Transverse colon (tissue), 4 donors: ENCODE data around the gene GLB1L2. TPM values are rescaled to one million over a fixed set of nuclear protein-coding genes. Genes with fewer than 3 reads are reported as not detected.

Source experiments
- DNase-seq: peaks from one replicate; pipeline ENCODE4 v3.0.0-alpha.2; 2019
- H3K27ac ChIP-seq, 4 donors: fragments of 200-600 bp; sonication (generic); 2 replicates each; pipeline ENCODE4 v1.5.1; 2016 to 2018; ENCODE audit warnings: inconsistent platforms in 4 of 4
- H3K27me3 ChIP-seq: fragments of 200-600 bp; sonication (generic); 2 replicates; pipeline ENCODE4 v1.5.1; 2017; ENCODE audit warnings: inconsistent platforms
- H3K36me3 ChIP-seq, 4 donors: fragments of 200-600 bp; sonication (generic); 2 replicates each; pipeline ENCODE4 v1.5.1; 2017 to 2019; ENCODE audit warnings: inconsistent platforms in 4 of 4
- H3K4me1 ChIP-seq, 4 donors: fragments of 200-600 bp; sonication (generic); 2 replicates each; pipeline ENCODE4 v1.5.1; 2017 to 2020; ENCODE audit warnings: inconsistent platforms in 4 of 4
- H3K4me3 ChIP-seq, 4 donors: fragments of 200-600 bp; sonication (generic); 1 replicate in 1 of 4; 2 replicates in 3 of 4; pipeline versions ENCODE4 v1.5.1 to v1.6.1; 2017 to 2019; ENCODE audit warnings: inconsistent platforms in 4 of 4
- H3K9me3 ChIP-seq, 2 donors: fragments of 200-600 bp; sonication (generic); 2 replicates each; pipeline ENCODE4 v1.5.1; 2017 to 2019; ENCODE audit warnings: inconsistent platforms in 2 of 2
- EP300 ChIP-seq: sonication (generic); formaldehyde crosslinking; IDR thresholded peaks from one replicate; pipeline ENCODE4 v1.6.1; 2017; ENCODE audit warnings: antibody characterized with exemption, low read depth
- POLR2A ChIP-seq: fragments of 450-650 bp; IDR thresholded peaks from one replicate; pipeline ENCODE4 v1.6.1; 2016; ENCODE audit warnings: antibody characterized with exemption, mild to moderate bottlenecking, moderate library complexity
- POLR2AphosphoS5 ChIP-seq, 3 donors: sonication (generic); formaldehyde crosslinking; IDR thresholded peaks; one replicate each; pipeline ENCODE4 v1.6.1; 2016; ENCODE audit warnings: antibody characterized with exemption in 3 of 3
- WGBS, 2 donors: methylation state at CpG; one replicate each; pipeline ENCODE4 v1.1.5; 2018; ENCODE audit warnings: low coverage in 1 of 2; 5-methylcytosine and 5-hydroxymethylcytosine counted together
- in situ Hi-C, 4 donors: fragments of 200-750 bp; cut with MboI; loops; one replicate each; pipeline versions ENCODE4 v1.15.0 to v1.15.1; 2017; ENCODE audit warnings: low sequenced_read_pairs in 3 of 4, low pct_ligation_motif_present in 1 of 4, low pct_unique_long_range_greater_than_20kb in 1 of 4
- intact Hi-C: fragments of 100-400 bp; cut with DNase I; formaldehyde crosslinking; loops from one replicate; pipeline ENCODE4 v1.15.1; 2023; ENCODE audit warnings: low total_unique reads
- total RNA-seq, 4 donors: library from RNA; depleted of rRNA; stranded (reverse); fragments of >200 nt; gene quantifications; one replicate each; pipeline ENCODE4 v1.1.0, GENCODE V29; 2016
- TF ChIP-seq, protein P1 (sequence below), 5 experiments: fragments of 200-600 bp in 3 of 5; fragments of 450-650 bp in 2 of 5; sonication (generic) in 3 of 5; IDR thresholded peaks; 1 replicate in 2 of 5; 2 replicates in 3 of 5; pipeline ENCODE4 v1.5.1; 2016 to 2017; ENCODE audit warnings: antibody characterized with exemption in 5 of 5, inconsistent platforms in 3 of 5, mild to moderate bottlenecking in 2 of 5, moderate library complexity in 1 of 5

Gene GLB1L2
- total RNA-seq, 4 donors from 2014 or later = 26.2 to 39.5 (median 35.3) TPM

DNA sequence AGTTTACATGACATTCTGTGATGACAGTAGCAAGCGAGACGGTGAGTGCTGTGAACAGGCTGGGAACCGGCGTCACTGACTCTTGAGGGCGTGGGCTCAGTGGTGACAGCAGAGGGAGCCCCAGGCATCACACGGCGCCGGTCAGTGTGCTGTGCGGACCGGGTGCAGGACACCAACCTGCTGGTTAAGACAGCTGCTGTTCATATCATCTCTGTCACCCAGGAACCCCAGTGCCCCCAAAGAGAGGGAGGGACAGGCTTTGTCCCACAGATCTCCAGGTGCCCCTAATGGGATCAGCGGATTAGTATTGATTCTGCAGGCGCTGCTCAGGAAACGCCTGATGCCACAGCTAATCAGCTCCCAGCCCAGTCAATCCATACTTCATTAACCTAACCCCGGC is 61.9 kb downstream of the GLB1L2 start:
- H3K4me3 ChIP-seq = no peak overlapping the region
- H3K27ac ChIP-seq = no peak overlapping the region
- H3K9me3 ChIP-seq = no peaks in the 10 kb centered on the region
- TF ChIP-seq, protein P1, sequence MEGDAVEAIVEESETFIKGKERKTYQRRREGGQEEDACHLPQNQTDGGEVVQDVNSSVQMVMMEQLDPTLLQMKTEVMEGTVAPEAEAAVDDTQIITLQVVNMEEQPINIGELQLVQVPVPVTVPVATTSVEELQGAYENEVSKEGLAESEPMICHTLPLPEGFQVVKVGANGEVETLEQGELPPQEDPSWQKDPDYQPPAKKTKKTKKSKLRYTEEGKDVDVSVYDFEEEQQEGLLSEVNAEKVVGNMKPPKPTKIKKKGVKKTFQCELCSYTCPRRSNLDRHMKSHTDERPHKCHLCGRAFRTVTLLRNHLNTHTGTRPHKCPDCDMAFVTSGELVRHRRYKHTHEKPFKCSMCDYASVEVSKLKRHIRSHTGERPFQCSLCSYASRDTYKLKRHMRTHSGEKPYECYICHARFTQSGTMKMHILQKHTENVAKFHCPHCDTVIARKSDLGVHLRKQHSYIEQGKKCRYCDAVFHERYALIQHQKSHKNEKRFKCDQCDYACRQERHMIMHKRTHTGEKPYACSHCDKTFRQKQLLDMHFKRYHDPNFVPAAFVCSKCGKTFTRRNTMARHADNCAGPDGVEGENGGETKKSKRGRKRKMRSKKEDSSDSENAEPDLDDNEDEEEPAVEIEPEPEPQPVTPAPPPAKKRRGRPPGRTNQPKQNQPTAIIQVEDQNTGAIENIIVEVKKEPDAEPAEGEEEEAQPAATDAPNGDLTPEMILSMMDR (IDR thresholded peaks at IDR 0.05) = peak in 4 of 5 experiments; percentile 28 to 49 (median 41)
- TF ChIP-seq POLR2AphosphoS5 (IDR thresholded peaks at IDR 0.05) (no peak), POLR2A (no peak), EP300 (no peak)
- intact Hi-C loops (no loop called here), in situ Hi-C loops (no loop called here)
- H3K36me3 ChIP-seq = no peaks in the 10 kb centered on the region
- peaks cover 6% of the 10 kb centered on the region for H3K27me3 ChIP-seq
- peak; percentile 33 for DNase-seq
- H3K4me1 ChIP-seq = no peaks in the 10 kb centered on the region
- 48% methylated on average over 14 of the region's 14 CpGs; no CpG with 5 or more reads in 1 of the 2 donors for WGBS, 2 donors

GRCh38 chr11:134394311-134394710 is 62.5 kb downstream of the GLB1L2 start:
- in situ Hi-C loops (no loop called here), intact Hi-C loops (no loop called here)
- WGBS, 2 donors = 80% methylated on average over 10 of the region's 10 CpGs; no CpG with 5 or more reads in 1 of the 2 donors
- Histone ChIP-seq H3K36me3 (no peaks in the 10 kb centered on the region), H3K9me3 (no peaks in the 10 kb centered on the region), H3K27me3 (peaks cover 12% of the 10 kb centered on the region), H3K4me3 (no peak overlapping the region), H3K4me1 (no peaks in the 10 kb centered on the region), H3K27ac (no peak overlapping the region)
- TF ChIP-seq EP300 (no peak), POLR2A (no peak), POLR2AphosphoS5 (IDR thresholded peaks at IDR 0.05) (no peak)
- TF ChIP-seq, protein P1 (IDR thresholded peaks at IDR 0.05) = no peak
- no peak for DNase-seq

GRCh38 chr11:134395002-134395401 is 63.2 kb downstream of the GLB1L2 start:
- Histone ChIP-seq H3K4me3 (no peak overlapping the region), H3K27ac (no peak overlapping the region), H3K27me3 (peaks cover 12% of the 10 kb centered on the region), H3K36me3 (no peaks in the 10 kb centered on the region), H3K4me1 (no peaks in the 10 kb centered on the region), H3K9me3 (no peaks in the 10 kb centered on the region)
- 78 to 87% methylated on average over 3 to 12 of the region's 12 CpGs for WGBS, 2 donors
- intact Hi-C loops = no loop called here
- no peak for DNase-seq
- in situ Hi-C loops = no loop called here
- no peak for TF ChIP-seq POLR2A
- TF ChIP-seq, protein P1 (IDR thresholded peaks at IDR 0.05) = no peak

- no peaks in the 10 kb centered on the region for H3K9me3 ChIP-seq
- intact Hi-C loops = no loop called here
- peaks cover 18% of the 10 kb centered on the region for H3K27me3 ChIP-seq
- H3K4me1 ChIP-seq = no peaks in the 10 kb centered on the region
- WGBS, 2 donors = 86% methylated on average over 16 of the region's 18 CpGs; no CpG with 5 or more reads in 1 of the 2 donors
- no peak for DNase-seq
- no peak overlapping the region for H3K27ac ChIP-seq
- H3K36me3 ChIP-seq = no peaks in the 10 kb centered on the region
- H3K4me3 ChIP-seq = no peak overlapping the region
- no peak for TF ChIP-seq POLR2A
- no peak for TF ChIP-seq POLR2AphosphoS5 (IDR thresholded peaks at IDR 0.05)
- TF ChIP-seq EP300 = no peak
- TF ChIP-seq, protein P1 (IDR thresholded peaks at IDR 0.05) = no peak
- in situ Hi-C loops = no loop called here
Observed at GRCh38 chr11:134397304-134398078, 65.7 kb downstream of the GLB1L2 start.
